PC-3 (cell line): ENCODE data around the gene SNX22. TPM values are rescaled to one million over a fixed set of nuclear protein-coding genes. Genes with fewer than 3 reads are reported as not detected.
A peak's percentile ranks its signal among the peaks of the same experiment; 100 is the strongest.

Source experiments
- ATAC-seq: fragments of 200-7000 bp; cut with Tn5 transposase; 2 replicates; pipeline ENCODE4 v1.9.1; 2020; ENCODE audit warnings: mild to moderate bottlenecking, moderate library complexity
- BruUV-seq: library from RNA; stranded (reverse); fragments of 400-500 nt; replicated peaks from 2 replicates; lab custom pipeline; 2021; lab: Mats Ljungman, UMichigan
- CTCF ChIA-PET: fragments of 300-600 bp; sonication (Branson Sonifier 250); formaldehyde crosslinking; loops from one replicate; lab custom pipeline; 2022; ENCODE audit warnings: antibody characterized with exemption; lab: Charles Lee
- POLR2A ChIA-PET: fragments of 300-600 bp; sonication (Branson Sonifier 250); formaldehyde crosslinking; loops from one replicate; lab custom pipeline; 2022; ENCODE audit warnings: antibody characterized with exemption; ENCODE audit not compliant: unreplicated experiment; lab: Charles Lee
- DNase-seq: peaks from one replicate; pipeline ENCODE4 v3.0.0-alpha.2; 2015
- H2AFZ ChIP-seq: fragments of 300-600 bp; sonication (generic); 2 replicates; pipeline ENCODE4 v1.6.0; 2016; ENCODE audit warnings: antibody characterized with exemption, low read length
- H3F3A ChIP-seq: fragments of 300-600 bp; sonication (generic); one replicate; pipeline ENCODE4 v1.6.0; 2017; ENCODE audit warnings: antibody characterized with exemption, low read length, control low read depth, mild to moderate bottlenecking; ENCODE audit not compliant: unreplicated experiment
- H3K27ac ChIP-seq: fragments of 300-600 bp; sonication (generic); 2 replicates; pipeline ENCODE4 v1.5.1; 2016; ENCODE audit warnings: mild to moderate bottlenecking, low read length
- H3K27me3 ChIP-seq: fragments of 300-600 bp; sonication (generic); 2 replicates; pipeline ENCODE4 v1.6.1; 2016; ENCODE audit warnings: low read length, mixed read lengths
- H3K36me3 ChIP-seq: fragments of 300-600 bp; sonication (generic); 2 replicates; pipeline ENCODE4 v1.6.1; 2016; ENCODE audit warnings: low read depth, mixed run types, low read length, mixed read lengths
- H3K4me1 ChIP-seq: fragments of 300-600 bp; sonication (generic); 2 replicates; pipeline ENCODE4 v1.5.1; 2016; ENCODE audit warnings: low read length; ENCODE audit not compliant: insufficient read depth
- H3K4me2 ChIP-seq: fragments of 300-600 bp; sonication (generic); 2 replicates; pipeline ENCODE4 v1.6.0; 2016; ENCODE audit warnings: low read length
- H3K4me3 ChIP-seq: fragments of 300-600 bp; sonication (generic); 2 replicates; pipeline ENCODE4 v1.5.1; 2016; ENCODE audit warnings: mild to moderate bottlenecking, low read length, mixed read lengths
- H3K79me2 ChIP-seq: fragments of 300-600 bp; sonication (generic); 2 replicates; pipeline ENCODE4 v1.6.1; 2017; ENCODE audit warnings: low read length, mixed read lengths
- H3K9ac ChIP-seq: fragments of 300-600 bp; sonication (generic); 2 replicates; pipeline ENCODE4 v1.6.0; 2016; ENCODE audit warnings: mild to moderate bottlenecking, low read length
- H3K9me2 ChIP-seq: fragments of 300-600 bp; sonication (generic); replicated peaks from 2 replicates; pipeline ENCODE4 v1.6.1; 2016; ENCODE audit warnings: mixed run types, low read length, mixed read lengths
- H3K9me3 ChIP-seq: fragments of 300-600 bp; sonication (generic); 2 replicates; pipeline ENCODE4 v1.6.1; 2016; ENCODE audit warnings: low read length, mixed read lengths
- H4K20me1 ChIP-seq: fragments of 300-600 bp; sonication (generic); 2 replicates; pipeline ENCODE4 v1.6.1; 2016; ENCODE audit warnings: low read length, mixed read lengths
- CTCF ChIP-seq: fragments of 300-600 bp; sonication (generic); conservative IDR thresholded peaks from 2 replicates; pipeline ENCODE4 v1.5.1; 2017; ENCODE audit warnings: antibody characterized with exemption, low read depth, mild to moderate bottlenecking, low read length
- EZH2 ChIP-seq: fragments of 300-600 bp; sonication (generic); IDR thresholded peaks from one replicate; pipeline ENCODE4 v1.6.1; 2017; ENCODE audit warnings: antibody characterized with exemption, mild to moderate bottlenecking, low read length; ENCODE audit not compliant: unreplicated experiment
- EZH2phosphoT487 ChIP-seq: fragments of 300-600 bp; sonication (generic); IDR thresholded peaks from 2 replicates; pipeline ENCODE4 v1.6.1; 2018; ENCODE audit warnings: mild to moderate bottlenecking, antibody characterized with exemption, low read length, borderline replicate concordance
- intact Hi-C: fragments of 100-400 bp; cut with micrococcal nuclease; formaldehyde crosslinking; loops from 2 replicates; pipeline ENCODE4 v1.9.0; 2023
- total RNA-seq: library from RNA; depleted of rRNA; stranded (reverse); fragments of >200 nt; gene quantifications from 2 replicates; pipeline ENCODE4 v1.2.3, GENCODE V29; 2014

Gene SNX22
- total RNA-seq, 1 experiment from 2014 or later = 0.77 TPM

GRCh38 chr15:64193971-64194370 is 42.4 kb downstream of the SNX22 start:
- H3K4me1 ChIP-seq = no peaks in the 10 kb centered on the region
- CTCF ChIA-PET = no interaction called here
- BruUV-seq = no TSS peak
- H3K27ac ChIP-seq = no peak overlapping the region
- H3K79me2 ChIP-seq = no peaks in the 10 kb centered on the region
- no peaks in the 10 kb centered on the region for H3K36me3 ChIP-seq
- no peaks in the 10 kb centered on the region for H3F3A ChIP-seq
- no peak overlapping the region for H3K4me2 ChIP-seq
- no peak for DNase-seq
- no peaks in the 10 kb centered on the region for H3K9me3 ChIP-seq
- H3K27me3 ChIP-seq = no peaks in the 10 kb centered on the region
- no peak overlapping the region for H3K9ac ChIP-seq
- TF ChIP-seq EZH2phosphoT487 = no peak
- no peak for TF ChIP-seq EZH2
- no peak for TF ChIP-seq CTCF
- intact Hi-C loops = no loop called here
- no peak overlapping the region for H3K4me3 ChIP-seq
- POLR2A ChIA-PET = interaction anchor here (0.6 kb wide), 1 partner anchor 31 kb away, joined by 5 read pairs; no protein-coding TSS in a partner anchor
- no peaks in the 10 kb centered on the region for H4K20me1 ChIP-seq
- H2AFZ ChIP-seq = no peak overlapping the region
- ATAC-seq = no peak
- no peaks in the 10 kb centered on the region for H3K9me2 ChIP-seq

DNA sequence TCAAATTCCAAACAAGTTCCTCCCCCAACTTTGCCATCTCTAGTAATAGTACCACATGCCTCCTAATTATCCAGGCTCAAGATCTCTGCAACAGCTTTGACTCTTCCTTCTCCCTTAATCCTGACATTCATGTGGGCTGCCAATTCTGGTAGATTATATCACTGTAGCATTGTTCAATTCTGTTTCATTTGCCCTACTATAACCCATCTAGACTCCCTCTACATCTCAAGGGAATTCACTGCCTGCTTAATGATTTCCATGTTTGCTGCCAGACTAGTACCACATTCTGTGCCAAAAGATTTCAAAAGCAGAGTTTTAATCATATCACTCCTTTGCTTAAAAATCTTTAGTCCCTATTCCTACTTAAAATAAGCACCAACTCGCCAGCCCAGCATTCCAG is 45.9 kb downstream of the SNX22 start:
- CTCF ChIA-PET = no interaction called here
- no peak for ATAC-seq
- no peaks in the 10 kb centered on the region for H3K79me2 ChIP-seq
- H2AFZ ChIP-seq = no peak overlapping the region
- H3K4me1 ChIP-seq = no peaks in the 10 kb centered on the region
- no peak for DNase-seq
- no peak overlapping the region for H3K4me2 ChIP-seq
- no peaks in the 10 kb centered on the region for H3K9me3 ChIP-seq
- POLR2A ChIA-PET = no interaction called here
- H3K27me3 ChIP-seq = no peaks in the 10 kb centered on the region
- H3K36me3 ChIP-seq = peaks cover 3% of the 10 kb centered on the region; the same call in 1 of the 2 replicates
- no peaks in the 10 kb centered on the region for H3K9me2 ChIP-seq
- BruUV-seq = TSS peak; percentile 18
- no peaks in the 10 kb centered on the region for H3F3A ChIP-seq
- H3K4me3 ChIP-seq = no peak overlapping the region
- TF ChIP-seq CTCF = no peak
- no peak for TF ChIP-seq EZH2
- TF ChIP-seq EZH2phosphoT487 = no peak
- no peak overlapping the region for H3K27ac ChIP-seq
- H3K9ac ChIP-seq = no peak overlapping the region
- intact Hi-C loops = no loop called here
- H4K20me1 ChIP-seq = no peaks in the 10 kb centered on the region

DNA sequence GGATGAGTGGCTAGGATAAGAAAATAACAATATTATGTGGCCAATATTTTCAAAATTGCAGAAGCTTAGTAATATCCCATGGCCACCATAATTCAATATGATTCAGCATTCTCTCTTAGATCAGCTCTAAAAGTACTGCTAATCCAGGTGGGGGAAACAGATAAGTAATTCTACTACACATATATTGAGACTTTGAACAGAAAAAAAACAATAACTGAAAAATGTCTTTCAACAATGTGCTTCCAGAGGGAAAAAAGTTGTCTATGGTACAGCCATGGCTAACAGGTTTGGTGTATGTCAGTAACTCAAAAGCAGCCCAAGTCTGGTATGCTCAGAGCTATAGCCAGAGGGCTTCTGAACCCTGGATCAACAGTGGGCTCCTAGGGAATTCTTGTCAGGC is 53.7 kb downstream of the SNX22 start:
- Histone ChIP-seq H3K79me2 (no peaks in the 10 kb centered on the region), H4K20me1 (no peaks in the 10 kb centered on the region), H3K9me2 (no peaks in the 10 kb centered on the region), H3K9me3 (no peaks in the 10 kb centered on the region), H3K27ac (no peak overlapping the region), H3K4me3 (no peak overlapping the region), H2AFZ (no peak overlapping the region), H3K9ac (no peak overlapping the region), H3K4me2 (no peak overlapping the region), H3K27me3 (no peaks in the 10 kb centered on the region), H3F3A (no peaks in the 10 kb centered on the region), H3K36me3 (peaks cover 3% of the 10 kb centered on the region; the same call in 1 of the 2 replicates), H3K4me1 (peaks cover 5% of the 10 kb centered on the region; the same call in 1 of the 2 replicates)
- TF ChIP-seq EZH2phosphoT487 = no peak
- TF ChIP-seq EZH2 = no peak
- no peak for TF ChIP-seq CTCF
- no peak for ATAC-seq
- intact Hi-C loops = no loop called here
- ChIA-PET CTCF (no interaction called here), POLR2A (no interaction called here)
- DNase-seq = no peak
- BruUV-seq = no TSS peak
